ENCODE measurements around the gene ATP6V0C.

GRCh38 chr16:2471016-2471652 lies 42.6 kb upstream of the ATP6V0C start, which contains the start of gene NTN3:
- TF ChIP-seq POLR2AphosphoS5 (IDR thresholded peaks at IDR 0.05) (no peak), CTCF (IDR thresholded peaks at IDR 0.05) (no peak)

All from prostate gland (tissue), 2 donors.